K562 (cell line): Measurements from ENCODE around the gene TM9SF4. TPM values are rescaled to one million over a fixed set of nuclear protein-coding genes. Genes with fewer than 3 reads are reported as not detected.

Source experiments
- CEBPG ChIP-seq, 3 experiments: fragments of 200-800 bp in 1 of 3; sonication (Bioruptor generic) in 1 of 3; sonication (generic) in 1 of 3; formaldehyde crosslinking in 1 of 3; IDR thresholded peaks in 2 of 3; conservative IDR thresholded peaks in 1 of 3; 2 replicates each; pipeline versions ENCODE4 v1.6.1 to v1.8.0; 2016 to 2022; ENCODE audit warnings: missing compliant biosample characterization in 2 of 3, missing genetic modification characterization in 2 of 3, mild to moderate bottlenecking in 1 of 3, missing genetic modification reagents in 1 of 3
- CXXC5 ChIP-seq: fragments of 250-450 bp; sonication (Bioruptor Pico); IDR thresholded peaks from 2 replicates; pipeline ENCODE4 v1.8.0; 2022; ENCODE audit warnings: inconsistent platforms, mild to moderate bottlenecking, moderate library complexity
- EP300 ChIP-seq: IDR thresholded peaks from 2 replicates; pipeline ENCODE4 v1.6.1; 2012; ENCODE audit warnings: low read length, improper control_type of control experiment
- EP400 ChIP-seq: fragments of 450-650 bp; IDR thresholded peaks from 2 replicates; pipeline ENCODE4 v1.6.1; 2017; ENCODE audit warnings: antibody characterized with exemption, mild to moderate bottlenecking, moderate library complexity
- MCM3 ChIP-seq: fragments of 450-650 bp; IDR thresholded peaks from 2 replicates; pipeline ENCODE4 v1.6.1; 2016
- MYNN ChIP-seq, 2 experiments: sonication (generic); formaldehyde crosslinking in 1 of 2; IDR thresholded peaks; 2 replicates each; pipeline versions ENCODE4 v1.5.0 to v1.6.1; 2016 to 2020; ENCODE audit warnings: antibody characterized with exemption in 1 of 2, missing genetic modification reagents in 1 of 2
- NCOA1 ChIP-seq: fragments of 450-650 bp; IDR thresholded peaks from 2 replicates; pipeline ENCODE4 v1.6.1; 2016; ENCODE audit warnings: low read depth
- NR2C1 ChIP-seq, 2 experiments: fragments of 450-650 bp; IDR thresholded peaks; 2 replicates each; pipeline ENCODE4 v1.6.1; 2017; ENCODE audit warnings: mild to moderate bottlenecking in 2 of 2, antibody characterized with exemption in 1 of 2, inconsistent platforms in 1 of 2, missing compliant biosample characterization in 1 of 2, missing genetic modification characterization in 1 of 2
- NUFIP1 ChIP-seq: fragments of 450-650 bp; IDR thresholded peaks from 2 replicates; pipeline ENCODE4 v1.6.1; 2018; ENCODE audit not compliant: partially characterized antibody
- SMARCC2 ChIP-seq: fragments of 450-650 bp; IDR thresholded peaks from 2 replicates; pipeline ENCODE4 v1.6.1; 2017; ENCODE audit warnings: antibody characterized with exemption, moderate library complexity, mild to moderate bottlenecking, low read depth
- SMARCE1 ChIP-seq: fragments of 450-650 bp; IDR thresholded peaks from 2 replicates; pipeline ENCODE4 v1.7.1; 2016; ENCODE audit warnings: mild to moderate bottlenecking
- SOX6 ChIP-seq: fragments of 450-650 bp; IDR thresholded peaks from 2 replicates; pipeline ENCODE4 v1.6.1; 2014; ENCODE audit warnings: mild to moderate bottlenecking
- SRSF1 ChIP-seq: fragments of 200-400 bp; formaldehyde crosslinking; IDR thresholded peaks from 2 replicates; pipeline ENCODE4 v1.6.1; 2017; ENCODE audit warnings: mild to moderate bottlenecking, low read depth, low read length, moderate library complexity
- TAL1 ChIP-seq: fragments of 450-650 bp; IDR thresholded peaks from 2 replicates; pipeline ENCODE4 v1.6.1; 2016; ENCODE audit warnings: mild to moderate bottlenecking
- TEAD4 ChIP-seq, 2 experiments: sonication (generic) in 1 of 2; formaldehyde crosslinking in 1 of 2; IDR thresholded peaks; 2 replicates each; pipeline versions ENCODE4 v1.6.1 to v1.8.0; 2012 to 2022; ENCODE audit warnings: borderline replicate concordance in 1 of 2, inconsistent platforms in 1 of 2, low read length in 1 of 2, mild to moderate bottlenecking in 1 of 2, missing genetic modification reagents in 1 of 2
- TRIM24 ChIP-seq, 2 experiments: fragments of 450-650 bp; IDR thresholded peaks; 2 replicates each; pipeline ENCODE4 v1.6.1; 2016
- ZNF282 ChIP-seq: sonication (generic); formaldehyde crosslinking; IDR thresholded peaks from 2 replicates; pipeline ENCODE4 v1.8.1; 2023; ENCODE audit warnings: missing genetic modification reagents
- polyA plus RNA-seq, 8 experiments: library from polyadenylated mRNA; depleted of rRNA in 4 of 8; stranded (reverse) in 5 of 8; unstranded in 3 of 8; fragments of >200 nt; fragmentation: Nextera tagmentation in 2 of 8; fragmentation: Illumina TruSeq in 1 of 8; extraction: Ambion mirVana in 2 of 8; extraction: Trizol in 1 of 8; gene quantifications; 2 replicates each; pipeline versions ENCODE4 v1.2.1 to v1.2.3, GENCODE V29; 2011 to 2014; ENCODE audit warnings: inconsistent platforms in 1 of 8, missing spikeins in 1 of 8
- total RNA-seq, 7 experiments: library from RNA; depleted of rRNA in 6 of 7; stranded (reverse); fragments of >200 nt in 6 of 7; fragmentation: Illumina TruSeq in 2 of 7; extraction: Trizol in 2 of 7; gene quantifications; 2 replicates each; pipeline versions ENCODE4 v1.2.1 to v1.2.3, GENCODE V29; 2011 to 2021; ENCODE audit warnings: low replicate concordance in 1 of 7
- TF ChIP-seq, protein P1 (sequence below): fragments of 250-450 bp; sonication (Bioruptor Pico); IDR thresholded peaks from 2 replicates; pipeline ENCODE4 v1.4.0; 2020
- TF ChIP-seq, protein P2 (sequence below): fragments of 250-450 bp; sonication (Bioruptor Pico); IDR thresholded peaks from 2 replicates; pipeline ENCODE4 v1.5.0; 2020; ENCODE audit warnings: mild to moderate bottlenecking, borderline replicate concordance
- TF ChIP-seq, protein P3 (sequence below): fragments of 450-650 bp; formaldehyde crosslinking; IDR thresholded peaks from 2 replicates; pipeline ENCODE4 v1.4.0; 2020; ENCODE audit warnings: mild to moderate bottlenecking, mixed read lengths

The TM9SF4 gene
- total and polyA plus RNA-seq, 9 of the 15 experiments (the other 6 are each of a cell fraction or from before 2014, with no cell fraction given) = 14.5 to 46.3 (median 26.9) TPM

DNA sequence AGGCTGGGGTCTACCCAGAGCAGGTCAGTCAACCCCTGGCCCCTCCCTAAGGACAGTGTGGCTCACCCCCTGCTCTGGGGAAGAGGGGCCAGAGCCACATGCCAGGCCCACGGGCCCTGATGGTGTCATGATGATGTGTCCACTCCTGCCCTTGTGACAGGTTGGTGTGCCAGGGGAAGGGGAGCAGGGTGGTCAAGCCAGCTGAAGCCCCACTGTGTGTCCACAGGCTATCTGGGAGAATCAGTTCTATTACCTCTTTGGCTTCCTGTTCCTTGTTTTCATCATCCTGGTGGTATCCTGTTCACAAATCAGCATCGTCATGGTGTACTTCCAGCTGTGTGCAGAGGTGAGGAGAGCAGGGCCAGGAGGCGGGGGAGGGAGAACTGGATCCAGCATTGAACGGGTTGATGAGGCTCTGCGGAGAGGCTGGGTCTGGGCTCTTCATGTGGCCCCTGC is 50.3 kb downstream of the TM9SF4 start (continued):
- TF ChIP-seq, protein P1, sequence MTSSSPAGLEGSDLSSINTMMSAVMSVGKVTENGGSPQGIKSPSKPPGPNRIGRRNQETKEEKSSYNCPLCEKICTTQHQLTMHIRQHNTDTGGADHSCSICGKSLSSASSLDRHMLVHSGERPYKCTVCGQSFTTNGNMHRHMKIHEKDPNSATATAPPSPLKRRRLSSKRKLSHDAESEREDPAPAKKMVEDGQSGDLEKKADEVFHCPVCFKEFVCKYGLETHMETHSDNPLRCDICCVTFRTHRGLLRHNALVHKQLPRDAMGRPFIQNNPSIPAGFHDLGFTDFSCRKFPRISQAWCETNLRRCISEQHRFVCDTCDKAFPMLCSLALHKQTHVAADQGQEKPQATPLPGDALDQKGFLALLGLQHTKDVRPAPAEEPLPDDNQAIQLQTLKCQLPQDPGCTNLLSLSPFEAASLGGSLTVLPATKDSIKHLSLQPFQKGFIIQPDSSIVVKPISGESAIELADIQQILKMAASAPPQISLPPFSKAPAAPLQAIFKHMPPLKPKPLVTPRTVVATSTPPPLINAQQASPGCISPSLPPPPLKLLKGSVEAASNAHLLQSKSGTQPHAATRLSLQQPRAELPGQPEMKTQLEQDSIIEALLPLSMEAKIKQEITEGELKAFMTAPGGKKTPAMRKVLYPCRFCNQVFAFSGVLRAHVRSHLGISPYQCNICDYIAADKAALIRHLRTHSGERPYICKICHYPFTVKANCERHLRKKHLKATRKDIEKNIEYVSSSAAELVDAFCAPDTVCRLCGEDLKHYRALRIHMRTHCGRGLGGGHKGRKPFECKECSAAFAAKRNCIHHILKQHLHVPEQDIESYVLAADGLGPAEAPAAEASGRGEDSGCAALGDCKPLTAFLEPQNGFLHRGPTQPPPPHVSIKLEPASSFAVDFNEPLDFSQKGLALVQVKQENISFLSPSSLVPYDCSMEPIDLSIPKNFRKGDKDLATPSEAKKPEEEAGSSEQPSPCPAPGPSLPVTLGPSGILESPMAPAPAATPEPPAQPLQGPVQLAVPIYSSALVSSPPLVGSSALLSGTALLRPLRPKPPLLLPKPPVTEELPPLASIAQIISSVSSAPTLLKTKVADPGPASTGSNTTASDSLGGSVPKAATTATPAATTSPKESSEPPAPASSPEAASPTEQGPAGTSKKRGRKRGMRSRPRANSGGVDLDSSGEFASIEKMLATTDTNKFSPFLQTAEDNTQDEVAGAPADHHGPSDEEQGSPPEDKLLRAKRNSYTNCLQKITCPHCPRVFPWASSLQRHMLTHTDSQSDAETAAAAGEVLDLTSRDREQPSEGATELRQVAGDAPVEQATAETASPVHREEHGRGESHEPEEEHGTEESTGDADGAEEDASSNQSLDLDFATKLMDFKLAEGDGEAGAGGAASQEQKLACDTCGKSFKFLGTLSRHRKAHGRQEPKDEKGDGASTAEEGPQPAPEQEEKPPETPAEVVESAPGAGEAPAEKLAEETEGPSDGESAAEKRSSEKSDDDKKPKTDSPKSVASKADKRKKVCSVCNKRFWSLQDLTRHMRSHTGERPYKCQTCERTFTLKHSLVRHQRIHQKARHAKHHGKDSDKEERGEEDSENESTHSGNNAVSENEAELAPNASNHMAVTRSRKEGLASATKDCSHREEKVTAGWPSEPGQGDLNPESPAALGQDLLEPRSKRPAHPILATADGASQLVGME (CRISPR knock-in tag) = 0 out of 2 replicates have a peak, but pooled peaks have one; percentile 29
- TF ChIP-seq MYNN (IDR thresholded peaks at IDR 0.05) (peak; percentile 64; the same call in 1 of the 2 replicates), MYNN (CRISPR knock-in tag; IDR thresholded peaks at IDR 0.05) (no peak), MCM3 (no peak), SMARCE1 (peak; percentile 77), EP400 (peak; percentile 78), SRSF1 (no peak), ZNF282 (no peak), NCOA1 (no peak), EP300 (peak; percentile 86), NUFIP1 (no peak), TRIM24 (IDR thresholded peaks at IDR 0.05) (peak; percentile 88 to 91), TEAD4 (IDR thresholded peaks at IDR 0.05; ENCODE audit: low read length) (peak; percentile 33; the same call in 1 of the 2 replicates), TEAD4 (CRISPR knock-in tag; IDR thresholded peaks at IDR 0.05; ENCODE audit: borderline replicate concordance) (no peak), SMARCC2 (peak; percentile 55; the same call in 1 of the 2 replicates), SOX6 (peak; percentile 65), CEBPG (CRISPR knock-in tag; IDR thresholded peaks at IDR 0.05) (peak; percentile 75), CEBPG (tag; conservative IDR thresholded peaks at IDR 0.05 in 1 of 2, IDR thresholded peaks at IDR 0.05 in 1 of 2) (peak in 1 of 2 experiments; percentile 64; a peak in 2 of 4 replicates), NR2C1 (IDR thresholded peaks at IDR 0.05) (no peak), NR2C1 (tag; IDR thresholded peaks at IDR 0.05) (peak; percentile 70; the same call in 1 of the 2 replicates), CXXC5 (CRISPR knock-in tag) (peak; percentile 57), TAL1 (peak; percentile 25; the same call in 1 of the 2 replicates)
- TF ChIP-seq, protein P2, sequence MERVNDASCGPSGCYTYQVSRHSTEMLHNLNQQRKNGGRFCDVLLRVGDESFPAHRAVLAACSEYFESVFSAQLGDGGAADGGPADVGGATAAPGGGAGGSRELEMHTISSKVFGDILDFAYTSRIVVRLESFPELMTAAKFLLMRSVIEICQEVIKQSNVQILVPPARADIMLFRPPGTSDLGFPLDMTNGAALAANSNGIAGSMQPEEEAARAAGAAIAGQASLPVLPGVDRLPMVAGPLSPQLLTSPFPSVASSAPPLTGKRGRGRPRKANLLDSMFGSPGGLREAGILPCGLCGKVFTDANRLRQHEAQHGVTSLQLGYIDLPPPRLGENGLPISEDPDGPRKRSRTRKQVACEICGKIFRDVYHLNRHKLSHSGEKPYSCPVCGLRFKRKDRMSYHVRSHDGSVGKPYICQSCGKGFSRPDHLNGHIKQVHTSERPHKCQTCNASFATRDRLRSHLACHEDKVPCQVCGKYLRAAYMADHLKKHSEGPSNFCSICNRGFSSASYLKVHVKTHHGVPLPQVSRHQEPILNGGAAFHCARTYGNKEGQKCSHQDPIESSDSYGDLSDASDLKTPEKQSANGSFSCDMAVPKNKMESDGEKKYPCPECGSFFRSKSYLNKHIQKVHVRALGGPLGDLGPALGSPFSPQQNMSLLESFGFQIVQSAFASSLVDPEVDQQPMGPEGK = no peak
- TF ChIP-seq, protein P3, sequence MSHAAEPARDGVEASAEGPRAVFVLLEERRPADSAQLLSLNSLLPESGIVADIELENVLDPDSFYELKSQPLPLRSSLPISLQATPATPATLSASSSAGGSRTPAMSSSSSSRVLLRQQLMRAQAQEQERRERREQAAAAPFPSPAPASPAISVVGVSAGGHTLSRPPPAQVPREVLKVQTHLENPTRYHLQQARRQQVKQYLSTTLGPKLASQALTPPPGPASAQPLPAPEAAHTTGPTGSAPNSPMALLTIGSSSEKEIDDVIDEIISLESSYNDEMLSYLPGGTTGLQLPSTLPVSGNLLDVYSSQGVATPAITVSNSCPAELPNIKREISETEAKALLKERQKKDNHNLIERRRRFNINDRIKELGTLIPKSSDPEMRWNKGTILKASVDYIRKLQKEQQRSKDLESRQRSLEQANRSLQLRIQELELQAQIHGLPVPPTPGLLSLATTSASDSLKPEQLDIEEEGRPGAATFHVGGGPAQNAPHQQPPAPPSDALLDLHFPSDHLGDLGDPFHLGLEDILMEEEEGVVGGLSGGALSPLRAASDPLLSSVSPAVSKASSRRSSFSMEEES (CRISPR knock-in tag) = no peak
